HepG2 (cell line): ENCODE data around the gene DEUP1. TPM values are rescaled to one million over a fixed set of nuclear protein-coding genes. Genes with fewer than 3 reads are reported as not detected.
A peak's percentile ranks its signal among the peaks of the same experiment; 100 is the strongest.

Experiments
- CREM ChIP-seq, 2 experiments: sonication (generic) in 1 of 2; formaldehyde crosslinking in 1 of 2; IDR thresholded peaks; 2 replicates each; pipeline versions ENCODE4 v1.4.0 to v1.6.1; 2016 to 2020; ENCODE audit warnings: antibody characterized with exemption in 1 of 2, mild to moderate bottlenecking in 1 of 2, missing genetic modification reagents in 1 of 2
- EED ChIP-seq: sonication (generic); formaldehyde crosslinking; IDR thresholded peaks from 2 replicates; pipeline ENCODE4 v1.5.0; 2020; ENCODE audit warnings: mild to moderate bottlenecking, missing genetic modification reagents
- GTF2F1 ChIP-seq: fragments of 150-350 bp; IDR thresholded peaks from 2 replicates; pipeline ENCODE4 v1.6.1; 2014; ENCODE audit warnings: low read length
- KDM3A ChIP-seq: IDR thresholded peaks from 2 replicates; pipeline ENCODE4 v1.6.1; 2018; ENCODE audit warnings: low read depth, missing compliant biosample characterization
- LCORL ChIP-seq, 2 experiments: fragments of 450-650 bp in 1 of 2; sonication (generic) in 1 of 2; formaldehyde crosslinking in 1 of 2; IDR thresholded peaks; 2 replicates each; pipeline versions ENCODE4 v1.5.0 to v1.6.1; 2017 to 2020; ENCODE audit warnings: antibody characterized with exemption in 1 of 2, missing genetic modification reagents in 1 of 2
- NAIF1 ChIP-seq: sonication (generic); formaldehyde crosslinking; IDR thresholded peaks from 2 replicates; pipeline ENCODE4 v1.5.0; 2020; ENCODE audit warnings: mild to moderate bottlenecking, missing genetic modification reagents, borderline replicate concordance
- NR2F1 ChIP-seq, 2 experiments: fragments of 450-650 bp in 1 of 2; formaldehyde crosslinking in 1 of 2; IDR thresholded peaks; 2 replicates each; pipeline versions ENCODE4 v1.5.0 to v1.6.1; 2016 to 2020; ENCODE audit warnings: mild to moderate bottlenecking in 1 of 2, missing compliant biosample characterization in 1 of 2, missing genetic modification reagents in 1 of 2, moderate library complexity in 1 of 2
- NR2F6 ChIP-seq, 2 experiments: IDR thresholded peaks; 2 replicates each; pipeline ENCODE4 v1.6.1; 2016; ENCODE audit warnings: antibody characterized with exemption in 1 of 2, mild to moderate bottlenecking in 1 of 2
- PITX1 ChIP-seq: sonication (generic); formaldehyde crosslinking; IDR thresholded peaks from 2 replicates; pipeline ENCODE4 v1.5.1; 2020; ENCODE audit warnings: mild to moderate bottlenecking, missing genetic modification reagents
- RFXANK ChIP-seq: IDR thresholded peaks from 2 replicates; pipeline ENCODE4 v1.6.1; 2016
- SALL2 ChIP-seq: sonication (generic); formaldehyde crosslinking; IDR thresholded peaks from 2 replicates; pipeline ENCODE4 v1.8.1; 2023; ENCODE audit warnings: mild to moderate bottlenecking, missing genetic modification reagents, inconsistent platforms
- SP4 ChIP-seq: sonication (generic); formaldehyde crosslinking; IDR thresholded peaks from 2 replicates; pipeline ENCODE4 v1.8.1; 2023; ENCODE audit warnings: mild to moderate bottlenecking, missing genetic modification reagents
- ZFP37 ChIP-seq: sonication (generic); formaldehyde crosslinking; IDR thresholded peaks from 2 replicates; pipeline ENCODE4 v1.4.0; 2020; ENCODE audit warnings: missing genetic modification reagents, borderline replicate concordance
- ZNF337 ChIP-seq: sonication (generic); formaldehyde crosslinking; IDR thresholded peaks from 2 replicates; pipeline ENCODE4 v1.5.1; 2020; ENCODE audit warnings: missing genetic modification reagents, low read depth, mild to moderate bottlenecking, borderline replicate concordance
- ZNF350 ChIP-seq: sonication (generic); formaldehyde crosslinking; IDR thresholded peaks from 2 replicates; pipeline ENCODE4 v1.4.0; 2020; ENCODE audit warnings: mild to moderate bottlenecking, low read depth, missing genetic modification reagents, borderline replicate concordance
- ZNF777 ChIP-seq: sonication (generic); formaldehyde crosslinking; IDR thresholded peaks from 2 replicates; pipeline ENCODE4 v1.4.0; 2020; ENCODE audit warnings: missing genetic modification reagents
- polyA plus RNA-seq, 8 experiments: library from polyadenylated mRNA; depleted of rRNA in 3 of 8; stranded (reverse) in 7 of 8; unstranded in 1 of 8; fragments of >200 nt; fragmentation: Illumina TruSeq in 4 of 8; extraction: Trizol in 4 of 8; gene quantifications; 2 replicates each; pipeline versions ENCODE4 v1.2.1 to v1.2.3, GENCODE V29; 2011 to 2016; ENCODE audit warnings: low read depth in 4 of 8, missing spikeins in 1 of 8, mixed read lengths in 1 of 8; ENCODE audit not compliant: insufficient read depth in 1 of 8
- total RNA-seq, 5 experiments: library from RNA; depleted of rRNA; stranded (reverse); fragments of >200 nt; fragmentation: Illumina TruSeq; extraction: Trizol; gene quantifications; 2 replicates each; pipeline ENCODE4 v1.2.3, GENCODE V29; 2016; ENCODE audit warnings: low read depth in 1 of 5
- TF ChIP-seq, protein P1 (sequence below): sonication (generic); formaldehyde crosslinking; IDR thresholded peaks from 2 replicates; pipeline ENCODE4 v1.5.1; 2020; ENCODE audit warnings: missing genetic modification reagents, mild to moderate bottlenecking, borderline replicate concordance
- TF ChIP-seq, protein P2 (sequence below): sonication (generic); formaldehyde crosslinking; IDR thresholded peaks from 2 replicates; pipeline ENCODE4 v1.8.0; 2022; ENCODE audit warnings: mild to moderate bottlenecking, missing genetic modification reagents, moderate library complexity
- TF ChIP-seq, protein P3 (sequence below): sonication (generic); formaldehyde crosslinking; IDR thresholded peaks from 2 replicates; pipeline ENCODE4 v1.4.0; 2020; ENCODE audit warnings: mild to moderate bottlenecking, missing genetic modification reagents
- TF ChIP-seq, protein P4 (sequence below): sonication (generic); formaldehyde crosslinking; IDR thresholded peaks from 2 replicates; pipeline ENCODE4 v1.4.0; 2020; ENCODE audit warnings: missing genetic modification reagents
- TF ChIP-seq, protein P5 (sequence below): sonication (generic); formaldehyde crosslinking; IDR thresholded peaks from 2 replicates; pipeline ENCODE4 v1.8.1; 2023; ENCODE audit warnings: missing genetic modification reagents, inconsistent platforms, borderline replicate concordance

Gene DEUP1
- total and polyA plus RNA-seq, 2 of the 13 experiments (the other 11 are each of a cell fraction or from before 2014, with no cell fraction given): not detected

DNA sequence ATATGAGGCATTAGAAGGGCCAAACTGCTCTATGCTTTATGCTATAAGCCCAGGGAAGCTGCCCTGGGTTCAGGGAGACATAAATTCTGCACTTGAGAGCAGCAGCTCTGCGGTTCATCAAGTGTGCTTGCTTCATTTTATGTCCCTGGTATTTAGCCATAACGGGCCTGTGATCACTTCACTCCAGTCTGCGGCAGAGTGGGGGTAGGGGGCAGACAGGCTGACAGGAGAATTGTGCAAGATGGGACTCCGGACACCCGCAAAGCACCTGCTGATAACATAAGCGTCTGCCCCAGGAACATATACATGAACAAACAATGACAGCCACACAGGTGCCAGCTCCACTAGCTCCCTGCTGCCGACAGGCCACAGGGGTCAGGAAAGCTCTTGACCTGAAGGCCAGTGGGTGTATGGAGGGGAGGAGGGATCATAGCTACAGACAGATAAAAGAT, 156.5 kb downstream of the DEUP1 start (continued):
- TF ChIP-seq NR2F1 (CRISPR knock-in tag; IDR thresholded peaks at IDR 0.05): peak; percentile 99
- TF ChIP-seq, protein P1, sequence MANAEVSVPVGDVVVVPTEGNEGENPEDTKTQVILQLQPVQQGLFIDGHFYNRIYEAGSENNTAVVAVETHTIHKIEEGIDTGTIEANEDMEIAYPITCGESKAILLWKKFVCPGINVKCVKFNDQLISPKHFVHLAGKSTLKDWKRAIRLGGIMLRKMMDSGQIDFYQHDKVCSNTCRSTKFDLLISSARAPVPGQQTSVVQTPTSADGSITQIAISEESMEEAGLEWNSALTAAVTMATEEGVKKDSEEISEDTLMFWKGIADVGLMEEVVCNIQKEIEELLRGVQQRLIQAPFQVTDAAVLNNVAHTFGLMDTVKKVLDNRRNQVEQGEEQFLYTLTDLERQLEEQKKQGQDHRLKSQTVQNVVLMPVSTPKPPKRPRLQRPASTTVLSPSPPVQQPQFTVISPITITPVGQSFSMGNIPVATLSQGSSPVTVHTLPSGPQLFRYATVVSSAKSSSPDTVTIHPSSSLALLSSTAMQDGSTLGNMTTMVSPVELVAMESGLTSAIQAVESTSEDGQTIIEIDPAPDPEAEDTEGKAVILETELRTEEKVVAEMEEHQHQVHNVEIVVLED (CRISPR knock-in tag): no peak
- TF ChIP-seq, protein P2, sequence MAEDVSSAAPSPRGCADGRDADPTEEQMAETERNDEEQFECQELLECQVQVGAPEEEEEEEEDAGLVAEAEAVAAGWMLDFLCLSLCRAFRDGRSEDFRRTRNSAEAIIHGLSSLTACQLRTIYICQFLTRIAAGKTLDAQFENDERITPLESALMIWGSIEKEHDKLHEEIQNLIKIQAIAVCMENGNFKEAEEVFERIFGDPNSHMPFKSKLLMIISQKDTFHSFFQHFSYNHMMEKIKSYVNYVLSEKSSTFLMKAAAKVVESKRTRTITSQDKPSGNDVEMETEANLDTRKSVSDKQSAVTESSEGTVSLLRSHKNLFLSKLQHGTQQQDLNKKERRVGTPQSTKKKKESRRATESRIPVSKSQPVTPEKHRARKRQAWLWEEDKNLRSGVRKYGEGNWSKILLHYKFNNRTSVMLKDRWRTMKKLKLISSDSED (CRISPR knock-in tag): no peak
- TF ChIP-seq CREM (IDR thresholded peaks at IDR 0.05): peak; percentile 86
- TF ChIP-seq CREM (CRISPR knock-in tag; IDR thresholded peaks at IDR 0.05): no peak
- TF ChIP-seq, protein P3, sequence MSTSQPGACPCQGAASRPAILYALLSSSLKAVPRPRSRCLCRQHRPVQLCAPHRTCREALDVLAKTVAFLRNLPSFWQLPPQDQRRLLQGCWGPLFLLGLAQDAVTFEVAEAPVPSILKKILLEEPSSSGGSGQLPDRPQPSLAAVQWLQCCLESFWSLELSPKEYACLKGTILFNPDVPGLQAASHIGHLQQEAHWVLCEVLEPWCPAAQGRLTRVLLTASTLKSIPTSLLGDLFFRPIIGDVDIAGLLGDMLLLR (CRISPR knock-in tag): no peak
- peak; percentile 71; the same call in 1 of the 2 replicates for TF ChIP-seq NAIF1
- TF ChIP-seq, protein P4, sequence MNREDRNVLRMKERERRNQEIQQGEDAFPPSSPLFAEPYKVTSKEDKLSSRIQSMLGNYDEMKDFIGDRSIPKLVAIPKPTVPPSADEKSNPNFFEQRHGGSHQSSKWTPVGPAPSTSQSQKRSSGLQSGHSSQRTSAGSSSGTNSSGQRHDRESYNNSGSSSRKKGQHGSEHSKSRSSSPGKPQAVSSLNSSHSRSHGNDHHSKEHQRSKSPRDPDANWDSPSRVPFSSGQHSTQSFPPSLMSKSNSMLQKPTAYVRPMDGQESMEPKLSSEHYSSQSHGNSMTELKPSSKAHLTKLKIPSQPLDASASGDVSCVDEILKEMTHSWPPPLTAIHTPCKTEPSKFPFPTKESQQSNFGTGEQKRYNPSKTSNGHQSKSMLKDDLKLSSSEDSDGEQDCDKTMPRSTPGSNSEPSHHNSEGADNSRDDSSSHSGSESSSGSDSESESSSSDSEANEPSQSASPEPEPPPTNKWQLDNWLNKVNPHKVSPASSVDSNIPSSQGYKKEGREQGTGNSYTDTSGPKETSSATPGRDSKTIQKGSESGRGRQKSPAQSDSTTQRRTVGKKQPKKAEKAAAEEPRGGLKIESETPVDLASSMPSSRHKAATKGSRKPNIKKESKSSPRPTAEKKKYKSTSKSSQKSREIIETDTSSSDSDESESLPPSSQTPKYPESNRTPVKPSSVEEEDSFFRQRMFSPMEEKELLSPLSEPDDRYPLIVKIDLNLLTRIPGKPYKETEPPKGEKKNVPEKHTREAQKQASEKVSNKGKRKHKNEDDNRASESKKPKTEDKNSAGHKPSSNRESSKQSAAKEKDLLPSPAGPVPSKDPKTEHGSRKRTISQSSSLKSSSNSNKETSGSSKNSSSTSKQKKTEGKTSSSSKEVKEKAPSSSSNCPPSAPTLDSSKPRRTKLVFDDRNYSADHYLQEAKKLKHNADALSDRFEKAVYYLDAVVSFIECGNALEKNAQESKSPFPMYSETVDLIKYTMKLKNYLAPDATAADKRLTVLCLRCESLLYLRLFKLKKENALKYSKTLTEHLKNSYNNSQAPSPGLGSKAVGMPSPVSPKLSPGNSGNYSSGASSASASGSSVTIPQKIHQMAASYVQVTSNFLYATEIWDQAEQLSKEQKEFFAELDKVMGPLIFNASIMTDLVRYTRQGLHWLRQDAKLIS (CRISPR knock-in tag): no peak
- TF ChIP-seq ZNF350 (CRISPR knock-in tag): peak; percentile 86; the same call in 1 of the 2 replicates
- TF ChIP-seq, protein P5, sequence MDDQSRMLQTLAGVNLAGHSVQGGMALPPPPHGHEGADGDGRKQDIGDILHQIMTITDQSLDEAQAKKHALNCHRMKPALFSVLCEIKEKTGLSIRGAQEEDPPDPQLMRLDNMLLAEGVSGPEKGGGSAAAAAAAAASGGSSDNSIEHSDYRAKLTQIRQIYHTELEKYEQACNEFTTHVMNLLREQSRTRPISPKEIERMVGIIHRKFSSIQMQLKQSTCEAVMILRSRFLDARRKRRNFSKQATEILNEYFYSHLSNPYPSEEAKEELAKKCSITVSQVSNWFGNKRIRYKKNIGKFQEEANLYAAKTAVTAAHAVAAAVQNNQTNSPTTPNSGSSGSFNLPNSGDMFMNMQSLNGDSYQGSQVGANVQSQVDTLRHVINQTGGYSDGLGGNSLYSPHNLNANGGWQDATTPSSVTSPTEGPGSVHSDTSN: no peak
- peak; percentile 97 for TF ChIP-seq PITX1 (CRISPR knock-in tag)
- peak; percentile 71 for TF ChIP-seq SALL2 (CRISPR knock-in tag)
- peak; percentile 100 for TF ChIP-seq NR2F6 (IDR thresholded peaks at IDR 0.05)
- peak; percentile 99 for TF ChIP-seq NR2F6 (CRISPR knock-in tag; IDR thresholded peaks at IDR 0.05)
- TF ChIP-seq GTF2F1: no peak
- no peak for TF ChIP-seq LCORL (IDR thresholded peaks at IDR 0.05)
- TF ChIP-seq LCORL (CRISPR knock-in tag; IDR thresholded peaks at IDR 0.05): peak; percentile 91
- peak; percentile 87 for TF ChIP-seq KDM3A (CRISPR knock-in tag)
- TF ChIP-seq EED (CRISPR knock-in tag): no peak; the same call in 1 of the 2 replicates
- TF ChIP-seq ZNF337 (CRISPR knock-in tag): 0 out of 2 replicates have a peak, but pooled peaks have one; percentile 56
- no peak for TF ChIP-seq ZNF777 (CRISPR knock-in tag)
- no peak for TF ChIP-seq SP4 (CRISPR knock-in tag)
- TF ChIP-seq RFXANK (CRISPR knock-in tag): no peak
- TF ChIP-seq ZFP37 (CRISPR knock-in tag): no peak
